Keratinocyte (primary cell): ENCODE data around the gene PRDX5. TPM values are rescaled to one million over a fixed set of nuclear protein-coding genes. Genes with fewer than 3 reads are reported as not detected.

Experiments used
- DNase-seq: peaks from one replicate; pipeline ENCODE4 v3.0.0-alpha.2; 2011; ENCODE audit warnings: low read depth, missing footprints, low spot score
- FAIRE-seq: peaks from 2 replicates; lab custom pipeline; 2011; peaks lifted over from hg19 to GRCh38; lab: Jason Lieb, UNC
- H2AFZ ChIP-seq: 2 replicates; pipeline ENCODE4 v1.6.0; 2012; ENCODE audit warnings: low read length, control low read depth, inconsistent platforms; ENCODE audit not compliant: control insufficient read depth
- H3K27ac ChIP-seq: 2 replicates; pipeline ENCODE4 v1.5.1; 2011; ENCODE audit warnings: low read length; ENCODE audit not compliant: control insufficient read depth, insufficient read depth
- H3K27me3 ChIP-seq: 3 replicates; pipeline ENCODE4 v1.6.0; 2011; ENCODE audit warnings: low read length; ENCODE audit not compliant: control insufficient read depth, insufficient read depth; ENCODE audit errors: extremely low read depth
- H3K36me3 ChIP-seq, 2 experiments: 2 replicates in 1 of 2; 3 replicates in 1 of 2; pipeline ENCODE4 v1.5.1; 2011; ENCODE audit warnings: low read length in 2 of 2, mild to moderate bottlenecking in 1 of 2; ENCODE audit not compliant: control insufficient read depth in 2 of 2, insufficient read depth in 2 of 2; ENCODE audit errors: extremely low read depth in 1 of 2
- H3K4me1 ChIP-seq: 3 replicates; pipeline ENCODE4 v1.5.1; 2011; ENCODE audit warnings: low read length; ENCODE audit not compliant: control insufficient read depth, insufficient read depth; ENCODE audit errors: extremely low read depth
- H3K4me2 ChIP-seq: 3 replicates; pipeline ENCODE4 v1.6.0; 2011; ENCODE audit warnings: low read depth, low read length; ENCODE audit not compliant: control insufficient read depth, insufficient read depth; ENCODE audit errors: extremely low read depth
- H3K4me3 ChIP-seq, 3 experiments: fragments of 200-600 bp in 1 of 3; sonication (generic) in 1 of 3; 2 replicates in 2 of 3; 3 replicates in 1 of 3; pipeline ENCODE4 v1.5.1; 2011 to 2016; ENCODE audit warnings: low read length in 3 of 3, mild to moderate bottlenecking in 3 of 3, control low read depth in 2 of 3, inconsistent platforms in 1 of 3, low read depth in 1 of 3, mixed read lengths in 1 of 3, mixed run types in 1 of 3, moderate library complexity in 1 of 3; ENCODE audit not compliant: control insufficient read depth in 2 of 3, insufficient read depth in 2 of 3; ENCODE audit errors: extremely low read depth in 1 of 3
- H3K79me2 ChIP-seq: 2 replicates; pipeline ENCODE4 v1.6.0; 2012; ENCODE audit warnings: low read length; ENCODE audit not compliant: control insufficient read depth, insufficient read depth
- H3K9ac ChIP-seq: 3 replicates; pipeline ENCODE4 v1.6.0; 2011; ENCODE audit warnings: low read length; ENCODE audit not compliant: control insufficient read depth, insufficient read depth; ENCODE audit errors: extremely low read depth
- H3K9me1 ChIP-seq: 3 replicates; pipeline ENCODE4 v1.6.0; 2011; ENCODE audit warnings: low read length; ENCODE audit not compliant: control insufficient read depth, insufficient read depth; ENCODE audit errors: extremely low read depth
- H3K9me3 ChIP-seq: 2 replicates; pipeline ENCODE4 v1.5.1; 2012; ENCODE audit warnings: low read depth, low read length; ENCODE audit not compliant: control insufficient read depth
- H4K20me1 ChIP-seq: 3 replicates; pipeline ENCODE4 v1.6.0; 2011; ENCODE audit warnings: low read length; ENCODE audit not compliant: control insufficient read depth, insufficient read depth; ENCODE audit errors: extremely low read depth
- EZH2 ChIP-seq: IDR thresholded peaks from one replicate; pipeline ENCODE4 v1.6.1; 2012; ENCODE audit warnings: inconsistent platforms, mild to moderate bottlenecking, low read length, moderate library complexity
- dilution Hi-C: fragments of 300-500 bp; cut with MboI; formaldehyde crosslinking; loops from one replicate; pipeline ENCODE4 v1.7.0; 2020; ENCODE audit warnings: low sequenced_read_pairs; ENCODE audit not compliant: extremely low pct_ligation_motif_present
- polyA plus RNA-seq, 5 experiments: library from polyadenylated mRNA; depleted of rRNA in 3 of 5; stranded (reverse) in 3 of 5; stranded (forward) in 1 of 5; unstranded in 1 of 5; fragments of >200 nt; gene quantifications; 1 replicate in 1 of 5; 2 replicates in 3 of 5; 3 replicates in 1 of 5; pipeline versions ENCODE4 v1.2.1 to v1.2.3, GENCODE V29; 2011 to 2012; ENCODE audit warnings: missing spikeins in 2 of 5, low read depth in 1 of 5, low replicate concordance in 1 of 5
- TF ChIP-seq, protein P1 (sequence below), 3 experiments: IDR thresholded peaks in 1 of 3; conservative IDR thresholded peaks in 1 of 3; optimal IDR thresholded peaks in 1 of 3; 2 replicates in 2 of 3; 3 replicates in 1 of 3; pipeline versions ENCODE3 to v1.5.1; 2011; ENCODE audit warnings: low read length in 3 of 3, mild to moderate bottlenecking in 3 of 3, moderate library complexity in 2 of 3, control low read depth in 1 of 3, inconsistent platforms in 1 of 3; ENCODE audit not compliant: insufficient read depth in 2 of 3; ENCODE audit errors: extremely low read depth in 1 of 3

PRDX5 gene
- polyA plus RNA-seq, 1 donor (not counting 4 experiments of a cell fraction or from before 2014, with no cell fraction given), result 590 TPM

DNA sequence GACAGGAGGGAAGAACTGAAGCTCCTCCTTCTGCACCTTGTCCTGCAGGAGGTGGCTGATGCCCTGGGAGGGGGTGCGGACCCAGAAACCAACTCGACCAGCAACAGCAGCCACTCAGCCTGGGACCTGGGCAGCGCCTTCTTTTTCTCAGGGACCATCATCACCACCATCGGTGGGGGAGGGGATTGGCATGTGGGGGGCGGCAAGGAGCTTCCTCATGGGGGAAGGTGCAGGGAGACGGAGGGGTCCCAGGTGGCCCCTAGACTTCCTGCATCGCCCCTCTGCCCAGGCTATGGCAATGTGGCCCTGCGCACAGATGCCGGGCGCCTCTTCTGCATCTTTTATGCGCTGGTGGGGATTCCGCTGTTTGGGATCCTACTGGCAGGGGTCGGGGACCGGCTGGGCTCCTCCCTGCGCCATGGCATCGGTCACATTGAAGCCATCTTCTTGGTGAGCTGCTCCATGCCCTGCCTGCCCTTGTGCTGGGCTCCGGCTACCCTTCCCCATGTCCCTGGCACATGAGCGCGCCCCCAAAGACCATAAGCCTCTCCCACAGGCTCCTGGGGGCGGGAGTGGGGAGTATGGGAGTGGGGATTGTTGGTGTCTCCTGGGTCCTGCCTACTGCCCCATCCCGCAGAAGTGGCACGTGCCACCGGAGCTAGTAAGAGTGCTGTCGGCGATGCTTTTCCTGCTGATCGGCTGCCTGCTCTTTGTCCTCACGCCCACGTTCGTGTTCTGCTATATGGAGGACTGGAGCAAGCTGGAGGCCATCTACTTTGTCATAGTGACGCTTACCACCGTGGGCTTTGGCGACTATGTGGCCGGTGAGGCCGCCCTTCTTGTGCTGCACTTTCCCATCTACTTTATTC is 20.9 kb upstream of the PRDX5 start:
- no peak for DNase-seq
- H3K4me3 ChIP-seq, result no peak overlapping the region
- dilution Hi-C loops, result no loop called here
- H3K4me1 ChIP-seq, result peaks cover 20% of the 10 kb centered on the region
- no peak overlapping the region for H3K27ac ChIP-seq
- TF ChIP-seq, protein P1, sequence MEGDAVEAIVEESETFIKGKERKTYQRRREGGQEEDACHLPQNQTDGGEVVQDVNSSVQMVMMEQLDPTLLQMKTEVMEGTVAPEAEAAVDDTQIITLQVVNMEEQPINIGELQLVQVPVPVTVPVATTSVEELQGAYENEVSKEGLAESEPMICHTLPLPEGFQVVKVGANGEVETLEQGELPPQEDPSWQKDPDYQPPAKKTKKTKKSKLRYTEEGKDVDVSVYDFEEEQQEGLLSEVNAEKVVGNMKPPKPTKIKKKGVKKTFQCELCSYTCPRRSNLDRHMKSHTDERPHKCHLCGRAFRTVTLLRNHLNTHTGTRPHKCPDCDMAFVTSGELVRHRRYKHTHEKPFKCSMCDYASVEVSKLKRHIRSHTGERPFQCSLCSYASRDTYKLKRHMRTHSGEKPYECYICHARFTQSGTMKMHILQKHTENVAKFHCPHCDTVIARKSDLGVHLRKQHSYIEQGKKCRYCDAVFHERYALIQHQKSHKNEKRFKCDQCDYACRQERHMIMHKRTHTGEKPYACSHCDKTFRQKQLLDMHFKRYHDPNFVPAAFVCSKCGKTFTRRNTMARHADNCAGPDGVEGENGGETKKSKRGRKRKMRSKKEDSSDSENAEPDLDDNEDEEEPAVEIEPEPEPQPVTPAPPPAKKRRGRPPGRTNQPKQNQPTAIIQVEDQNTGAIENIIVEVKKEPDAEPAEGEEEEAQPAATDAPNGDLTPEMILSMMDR (optimal IDR thresholded peaks at IDR 0.05 in 1 of 3, IDR thresholded peaks at IDR 0.05 in 1 of 3, conservative IDR thresholded peaks at IDR 0.05 in 1 of 3; ENCODE audit: extremely low read depth in 1 of 3, insufficient read depth in 2 of 3, low read length in 3 of 3), result no peak
- no peak for TF ChIP-seq EZH2
- no peaks in the 10 kb centered on the region for H3K79me2 ChIP-seq
- FAIRE-seq, result no peak
- peaks cover 60% of the 10 kb centered on the region for H3K27me3 ChIP-seq
- no peaks in the 10 kb centered on the region for H4K20me1 ChIP-seq
- H3K9me1 ChIP-seq, result no peaks in the 10 kb centered on the region
- H3K9ac ChIP-seq, result no peak overlapping the region
- no peak overlapping the region for H3K4me2 ChIP-seq
- H3K36me3 ChIP-seq, result no peaks in the 10 kb centered on the region
- no peaks in the 10 kb centered on the region for H3K9me3 ChIP-seq
- H2AFZ ChIP-seq, result no peak overlapping the region

DNA sequence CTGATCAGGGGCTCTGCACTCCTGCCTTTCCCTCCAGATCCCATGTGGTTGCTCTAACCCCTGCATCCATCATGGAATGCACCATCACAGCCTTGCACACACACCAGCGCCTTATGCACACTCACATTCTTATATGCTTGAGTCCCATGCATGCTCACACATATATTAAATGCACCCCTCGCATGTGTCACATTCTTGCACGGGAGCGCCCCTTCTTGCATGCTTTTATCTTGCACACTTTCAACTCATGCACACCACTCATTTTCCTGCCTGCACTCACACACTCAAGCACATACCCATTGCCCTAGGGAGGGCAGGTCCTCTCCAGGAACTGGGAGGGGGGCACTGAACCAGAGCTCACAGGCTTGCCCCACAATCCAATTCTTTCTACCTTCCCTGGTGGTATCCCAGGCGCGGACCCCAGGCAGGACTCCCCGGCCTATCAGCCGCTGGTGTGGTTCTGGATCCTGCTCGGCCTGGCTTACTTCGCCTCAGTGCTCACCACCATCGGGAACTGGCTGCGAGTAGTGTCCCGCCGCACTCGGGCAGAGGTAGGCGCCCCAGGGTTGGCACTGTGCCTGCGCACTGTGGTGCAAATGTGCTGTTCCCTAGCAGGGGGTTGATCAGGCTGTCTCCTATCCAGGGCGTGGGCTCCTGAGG is 20.1 kb upstream of the PRDX5 start:
- dilution Hi-C loops, result no loop called here
- no peaks in the 10 kb centered on the region for H4K20me1 ChIP-seq
- peaks cover 53% of the 10 kb centered on the region for H3K27me3 ChIP-seq
- TF ChIP-seq, protein P1 (optimal IDR thresholded peaks at IDR 0.05 in 1 of 3, IDR thresholded peaks at IDR 0.05 in 1 of 3, conservative IDR thresholded peaks at IDR 0.05 in 1 of 3; ENCODE audit: extremely low read depth in 1 of 3, insufficient read depth in 2 of 3, low read length in 3 of 3), result no peak
- TF ChIP-seq EZH2, result no peak
- H3K9ac ChIP-seq, result no peak overlapping the region
- H3K79me2 ChIP-seq, result no peaks in the 10 kb centered on the region
- H3K4me3 ChIP-seq, result no peak overlapping the region
- H3K9me3 ChIP-seq, result no peaks in the 10 kb centered on the region
- no peak overlapping the region for H3K27ac ChIP-seq
- no peak overlapping the region for H2AFZ ChIP-seq
- no peaks in the 10 kb centered on the region for H3K36me3 ChIP-seq
- FAIRE-seq (no peak), DNase-seq (no peak)
- H3K4me2 ChIP-seq, result no peak overlapping the region
- H3K4me1 ChIP-seq, result peaks cover 18% of the 10 kb centered on the region
- no peaks in the 10 kb centered on the region for H3K9me1 ChIP-seq
